GM21737 (cell line): ENCODE measurements around the gene KRT13.

Experiments
- ATAC-seq: cut with Tn5 transposase; IDR thresholded peaks from one replicate; pipeline ENCODE4 v1.9.1; 2021; ENCODE audit warnings: mild to moderate bottlenecking, moderate library complexity; ENCODE audit not compliant: unreplicated experiment

KRT13 gene

DNA sequence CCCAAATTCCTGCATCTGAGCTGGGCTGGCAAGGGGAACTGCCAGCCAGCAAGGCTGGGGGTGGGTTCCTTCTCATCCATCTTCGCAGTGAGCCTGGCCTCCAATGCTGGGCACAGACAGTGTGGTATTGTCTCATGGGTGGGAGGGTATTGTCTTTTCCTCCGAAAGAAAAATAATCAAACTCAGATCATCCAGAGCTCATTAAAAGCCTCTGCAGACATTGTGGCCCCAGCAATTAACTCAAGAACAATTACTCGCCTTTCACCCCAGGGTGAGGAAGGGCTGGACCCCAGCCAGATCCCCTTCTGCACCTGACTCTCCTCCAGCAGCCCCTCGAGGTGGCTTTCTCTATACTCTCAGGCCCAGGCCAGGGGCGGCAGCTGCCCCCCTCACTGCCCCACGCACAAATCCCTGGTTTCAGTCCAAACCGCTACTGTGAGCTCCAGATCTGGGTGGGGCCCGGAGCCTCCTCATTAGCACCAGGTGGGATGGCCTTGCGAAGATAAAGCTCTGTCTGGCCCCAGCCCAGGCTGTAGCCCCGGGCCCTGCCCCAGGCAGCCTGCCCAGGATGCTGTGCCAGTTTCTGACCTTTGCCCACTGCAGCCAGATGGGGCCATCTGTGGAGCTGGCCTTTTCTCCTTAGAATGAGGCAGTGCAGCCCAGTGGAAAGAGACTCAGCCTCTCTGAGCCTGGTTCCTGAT lies 15.6 kb upstream of the KRT13 start:
- ATAC-seq, result no peak

DNA sequence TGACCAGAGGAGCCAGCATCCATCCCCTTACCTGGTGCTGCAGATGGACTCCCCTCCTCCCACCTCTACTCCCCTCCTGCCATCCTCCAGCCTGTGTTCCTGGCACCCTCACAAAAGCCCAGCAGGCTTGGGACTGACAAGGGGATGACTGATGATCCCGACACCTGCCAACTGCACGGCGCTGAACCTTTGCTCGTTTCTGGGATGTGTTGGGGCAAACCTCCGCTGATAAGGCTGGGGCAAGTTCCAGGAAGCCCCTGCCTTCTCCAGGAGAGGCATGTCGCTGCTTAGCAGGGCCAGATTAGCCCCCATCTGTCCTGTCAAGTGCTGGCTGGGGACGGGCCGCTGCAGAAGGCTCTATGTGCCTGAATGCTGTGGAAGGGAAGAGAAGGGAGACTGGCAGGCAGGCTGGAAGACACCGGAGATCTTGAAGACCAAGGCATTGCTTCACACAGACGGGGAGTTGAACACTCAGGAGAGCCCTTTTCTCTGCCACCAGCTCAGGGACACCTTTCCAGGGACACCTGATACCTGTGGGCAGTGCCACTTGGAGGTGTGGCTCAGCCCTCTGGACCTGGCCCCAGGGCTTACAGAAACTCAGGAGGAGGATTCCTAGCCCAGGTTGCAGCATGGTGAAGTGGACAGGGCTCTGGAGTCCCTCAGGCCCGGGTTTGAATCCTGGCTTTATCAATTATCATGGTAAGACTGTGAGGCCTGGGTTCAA lies 14.3 kb upstream of the KRT13 start:
- no peak for ATAC-seq

DNA sequence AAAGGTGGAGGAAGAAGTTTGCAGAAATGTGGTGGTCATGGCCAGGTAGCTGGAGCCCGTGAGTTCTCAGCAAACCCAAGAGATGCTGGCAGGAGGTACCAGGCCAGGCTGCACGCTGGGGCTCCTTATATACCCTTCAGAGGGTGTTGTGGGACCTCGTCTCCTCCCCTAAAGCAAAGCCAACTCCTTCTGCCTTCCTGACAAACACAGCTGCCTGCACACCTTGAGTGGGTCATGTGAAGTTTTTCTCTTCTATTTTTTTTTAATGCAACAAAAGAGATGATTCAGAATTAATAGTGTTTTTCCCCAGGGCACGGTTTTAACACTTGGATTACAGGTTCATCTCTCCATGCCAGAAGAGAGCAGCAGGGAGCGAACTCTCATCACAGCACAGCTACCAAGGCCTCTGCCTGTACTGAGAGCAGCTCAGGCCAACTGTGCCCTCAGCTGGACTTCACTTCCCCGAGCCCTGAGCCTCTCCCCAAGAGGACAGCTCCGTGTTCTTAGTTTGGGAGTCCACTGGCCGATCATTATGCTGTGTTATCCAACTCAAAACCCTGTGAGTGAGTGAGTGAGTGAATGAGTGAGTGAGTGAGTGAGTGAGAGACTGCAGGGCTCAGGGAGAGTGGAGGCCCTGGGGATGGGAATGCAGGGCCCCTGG lies 13.5 kb upstream of the KRT13 start, which contains the start of gene KRT15:
Gene KRT15, minus strand, starts transcription at position 102 of the 661 bp plus-strand sequence. Its CDS starts 63 bp downstream, at position 39.
- ATAC-seq, result no peak

DNA sequence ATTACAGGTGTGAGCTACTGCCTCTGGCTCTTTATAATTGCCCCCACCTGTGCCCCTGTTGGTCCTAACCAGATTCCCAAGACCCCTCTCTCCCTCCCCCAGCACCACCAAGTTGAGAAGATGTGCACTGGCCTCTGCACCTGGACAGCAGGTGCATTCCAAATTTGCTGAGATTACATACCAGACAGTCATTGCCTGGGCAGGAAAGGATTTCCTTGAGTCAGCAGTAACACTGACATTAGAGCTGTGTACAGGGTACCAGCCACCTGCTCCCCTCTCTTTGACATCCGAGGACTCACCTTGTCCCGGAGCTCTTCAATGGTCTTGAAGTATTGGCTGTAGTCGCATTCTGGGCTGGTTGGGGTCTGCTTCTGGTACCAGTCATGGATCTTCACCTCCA lies 12.6 kb upstream of the KRT13 start:
- no peak for ATAC-seq

DNA sequence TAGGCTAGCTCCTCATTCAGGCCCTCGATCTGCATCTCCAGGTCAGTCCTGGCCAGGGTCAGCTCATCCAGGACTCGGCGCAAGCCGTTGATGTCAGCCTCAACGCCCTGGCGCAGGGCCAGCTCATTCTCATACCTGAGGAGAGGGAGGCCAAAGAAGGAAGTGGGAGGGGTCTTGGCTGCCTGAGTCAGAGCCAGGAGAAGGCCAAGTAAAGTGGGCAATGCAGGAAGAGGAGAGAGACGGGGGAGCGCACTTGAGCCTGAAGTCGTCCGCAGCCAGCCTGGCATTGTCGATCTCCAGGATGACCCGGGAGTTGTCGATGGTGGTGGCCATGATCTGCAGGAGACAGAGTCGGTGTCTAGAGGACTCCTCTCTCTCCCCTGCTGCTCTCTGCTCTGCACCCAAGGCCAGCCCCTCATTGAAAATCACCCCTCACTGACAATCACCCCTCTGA lies 11.4 kb upstream of the KRT13 start:
- no peak for ATAC-seq

DNA sequence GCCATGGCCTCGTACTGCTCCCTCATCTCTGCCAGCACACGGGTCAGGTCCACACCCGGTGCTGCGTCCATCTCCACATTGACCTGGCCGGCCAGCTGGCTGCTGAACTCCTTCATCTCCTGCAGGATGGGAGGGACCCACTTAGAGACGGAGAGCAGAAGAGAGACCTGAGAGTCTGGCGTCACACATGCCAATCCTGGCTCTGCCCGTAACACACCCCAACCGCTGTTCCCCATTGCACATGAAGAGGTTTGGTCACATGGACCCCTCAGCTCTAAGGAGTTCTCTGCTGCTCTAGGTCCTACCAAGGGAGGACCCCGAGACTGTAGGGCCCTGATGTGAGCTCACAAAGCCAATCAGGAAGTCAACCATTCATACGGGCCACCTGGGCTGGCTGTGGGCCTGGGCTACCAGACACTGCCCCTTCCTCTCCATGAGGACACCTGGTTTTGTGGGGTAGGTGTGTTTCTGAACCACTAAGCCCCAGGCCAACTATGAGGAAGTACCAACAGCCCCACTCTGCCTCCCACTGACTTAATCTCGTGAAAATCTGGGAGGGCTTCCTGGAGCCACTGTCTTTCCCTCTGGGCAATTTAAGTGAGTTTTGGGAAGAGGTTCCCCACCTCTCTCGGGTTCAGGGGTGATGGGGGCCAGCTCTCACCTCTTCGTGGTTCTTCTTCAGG lies 10.9 kb upstream of the KRT13 start:
- ATAC-seq, result no peak

GRCh38 chr17:41513168-41513547 lies 7.7 kb upstream of the KRT13 start:
- no peak for ATAC-seq

DNA sequence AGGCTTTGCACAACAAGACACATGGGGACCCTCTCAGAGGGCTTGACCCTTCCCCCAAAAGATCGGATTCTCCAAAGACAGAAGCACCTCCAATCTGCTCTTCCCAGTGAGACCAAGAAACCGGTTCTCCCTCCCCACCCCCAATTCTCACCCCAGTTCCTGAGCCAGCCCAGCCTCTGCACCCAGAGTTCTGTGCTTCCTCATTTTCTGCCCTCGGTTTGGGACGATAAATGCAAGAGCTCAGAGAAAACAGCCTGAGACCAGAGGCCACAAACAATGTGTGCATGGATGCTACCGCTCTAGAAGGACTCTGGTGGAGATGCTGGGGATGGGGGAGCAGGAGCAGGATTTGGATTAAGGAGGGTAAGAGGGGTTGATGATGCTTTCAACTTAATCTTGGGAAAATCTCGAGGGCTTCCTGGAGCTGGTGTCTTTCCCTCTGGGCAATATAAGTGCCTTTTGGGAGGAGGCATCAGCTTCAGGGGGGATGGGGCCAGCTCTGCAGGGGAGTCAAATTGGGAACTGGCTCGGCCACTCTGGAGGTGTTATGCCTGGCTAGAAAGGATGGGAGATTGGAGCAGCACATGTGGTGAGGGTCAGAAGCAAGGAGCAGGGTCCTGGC lies 7.2 kb upstream of the KRT13 start:
- ATAC-seq, result no peak

- no peak for ATAC-seq
These were observed 6.3 kb upstream of the KRT13 start for GRCh38 chr17:41511716-41512115.

DNA sequence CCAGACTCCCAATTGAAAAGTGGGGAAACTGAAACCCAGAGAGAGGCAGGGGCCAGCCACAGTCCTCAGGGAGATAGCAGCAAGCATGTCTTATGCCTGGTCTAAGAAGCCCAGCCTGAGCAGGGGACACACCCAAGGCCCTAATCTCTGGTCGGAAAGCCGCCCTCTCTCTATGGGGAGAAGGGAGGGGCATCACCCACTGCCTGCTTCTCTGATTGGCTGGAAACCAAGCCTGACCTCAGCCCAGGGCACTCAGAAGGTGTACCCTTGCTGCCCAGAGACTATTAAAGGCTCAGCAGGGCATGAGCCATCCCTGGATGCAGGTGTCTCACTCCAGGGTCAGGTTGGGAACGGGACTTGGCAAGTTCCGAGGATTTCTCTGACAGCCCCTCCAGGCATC lies 5.7 kb upstream of the KRT13 start:
- no peak for ATAC-seq

- ATAC-seq, result no peak
These were observed 5.0 kb upstream of the KRT13 start for GRCh38 chr17:41510251-41511065.

- ATAC-seq, result no peak
These were observed 2.0 kb upstream of the KRT13 start for GRCh38 chr17:41507315-41507880.

GRCh38 chr17:41505809-41506767 lies 676 bp upstream of the KRT13 start:
- ATAC-seq, result no peak

DNA sequence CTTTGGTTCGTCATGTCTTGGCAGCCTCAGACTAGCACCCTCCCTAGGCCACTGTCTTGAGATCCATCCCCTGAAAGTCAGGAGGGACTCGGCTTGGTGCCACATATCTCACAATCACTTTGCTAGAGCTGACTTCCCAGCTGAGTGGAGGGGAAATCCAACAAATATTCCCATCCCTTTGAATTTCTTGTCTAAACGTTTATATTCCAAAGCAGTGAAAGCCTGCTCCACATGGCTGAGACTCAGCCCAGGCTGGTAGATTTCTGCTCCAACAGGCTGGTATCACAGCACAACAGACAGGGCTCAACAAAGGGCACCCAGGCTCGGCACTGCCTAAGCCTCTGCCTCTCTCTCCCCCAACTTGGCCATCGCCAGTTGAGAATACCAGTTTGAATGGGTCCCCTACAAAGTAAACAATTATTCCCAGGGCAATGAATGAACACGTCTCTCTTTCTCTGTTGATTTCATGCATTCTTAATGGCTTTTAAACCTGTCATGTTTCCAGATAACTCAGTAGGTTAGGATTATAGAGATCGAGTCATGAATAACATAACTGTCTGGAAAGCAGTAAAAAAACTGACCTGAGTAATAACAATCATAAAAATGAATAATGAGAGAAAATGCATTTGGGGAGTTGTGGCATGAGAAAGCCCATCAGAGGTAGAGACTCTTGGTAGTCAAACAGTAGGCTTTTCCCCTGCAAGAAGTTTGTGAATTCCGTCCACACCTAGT lies 1.0 kb downstream of the KRT13 start:
- ATAC-seq, result no peak

DNA sequence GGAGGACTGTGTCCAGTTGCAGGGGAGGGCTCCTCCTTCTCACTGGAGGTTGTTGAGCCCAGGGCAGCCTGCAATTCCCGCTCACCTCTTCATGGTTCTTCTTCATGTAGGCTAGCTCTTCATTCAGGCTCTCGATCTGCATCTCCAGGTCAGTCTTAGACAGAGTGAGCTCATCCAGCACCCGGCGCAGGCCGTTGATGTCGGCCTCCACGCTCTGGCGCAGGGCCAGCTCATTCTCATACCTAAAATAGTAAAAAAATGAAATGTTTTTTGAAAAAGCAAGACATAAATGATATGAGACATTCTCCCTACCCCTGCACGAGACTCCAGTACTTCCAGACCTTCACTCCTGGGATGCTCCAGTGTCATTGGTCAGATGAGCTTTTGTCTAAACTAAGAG lies 2.2 kb downstream of the KRT13 start:
- ATAC-seq, result no peak

DNA sequence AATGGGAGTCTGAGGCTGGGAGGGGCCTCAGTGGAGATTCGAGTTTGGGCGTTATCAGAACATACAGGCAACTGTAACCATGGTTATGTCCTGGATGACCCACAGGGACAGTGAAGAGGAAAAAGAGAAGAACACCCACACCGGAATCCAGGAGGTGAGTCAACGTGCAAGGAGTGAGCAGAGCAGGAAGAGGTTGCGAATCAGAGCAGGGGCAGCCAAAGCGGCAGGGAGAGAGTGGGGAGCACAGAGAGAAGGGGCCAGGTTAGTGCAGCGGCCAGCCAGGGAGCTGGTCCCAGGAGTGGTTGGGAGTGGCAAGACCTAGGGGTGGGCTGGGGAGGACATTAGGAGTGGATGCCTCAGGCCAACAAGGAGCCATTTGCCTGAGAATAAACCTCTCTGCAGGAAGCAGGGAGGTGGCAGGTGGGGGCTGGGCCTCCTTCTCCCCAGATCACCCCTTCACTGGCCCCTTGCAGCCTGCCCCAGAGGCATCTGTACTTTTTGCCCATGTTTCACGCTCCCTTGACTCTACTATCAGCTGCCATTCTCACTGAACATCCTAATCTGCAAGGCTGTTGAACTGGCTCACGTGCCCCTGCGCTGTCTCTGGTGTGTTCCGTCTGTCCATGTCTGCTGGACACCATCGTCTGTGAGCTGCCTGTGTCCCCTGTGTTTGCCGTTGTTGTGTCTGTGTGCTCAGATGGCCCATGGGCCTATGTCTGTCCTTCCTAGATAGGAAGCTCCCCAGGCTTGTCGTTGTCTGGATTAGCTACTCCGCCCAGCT lies 5.1 kb downstream of the KRT13 start:
- ATAC-seq, result no peak

- no peak for ATAC-seq
These were observed 5.7 kb downstream of the KRT13 start for GRCh38 chr17:41499714-41500113.
